ENCODE results near the gene DAGLB. TPM values are rescaled to one million over a fixed set of nuclear protein-coding genes. Genes with fewer than 3 reads are reported as not detected.
"Not testable (repeated sequence)": the region's sequence is repeated elsewhere in the genome, so short reads cannot be mapped to it uniquely, and the experiment has no call there.

DAGLB gene
- total RNA-seq, 2 experiments from 2014 or later, result 13.1 to 13.6 TPM

DNA sequence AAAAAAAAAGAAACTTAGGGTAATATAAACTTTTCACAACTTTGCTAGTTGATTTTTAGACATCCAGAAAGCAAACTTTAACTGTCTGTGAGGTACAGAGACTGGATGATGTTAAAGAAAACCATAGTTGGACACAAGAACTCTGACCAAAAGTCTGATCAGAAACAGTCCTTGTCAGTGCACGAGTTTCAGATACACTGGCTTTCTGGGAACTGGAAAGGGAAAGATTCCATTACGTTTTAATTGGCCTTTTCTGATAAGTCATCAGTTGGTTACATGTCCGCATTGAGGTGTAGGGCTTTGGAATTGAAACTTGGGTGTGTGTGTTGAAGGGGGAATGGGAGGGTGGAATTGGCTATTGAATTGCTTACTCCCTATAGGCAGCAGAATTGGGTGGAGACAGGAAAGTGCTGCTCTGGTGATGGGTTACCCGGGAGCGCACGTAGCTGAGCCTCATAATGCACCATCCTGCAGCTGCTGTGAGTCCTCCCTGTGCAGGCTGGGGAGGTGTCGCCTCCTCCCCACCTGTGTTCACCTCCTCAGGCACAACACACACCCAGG lies 59.9 kb downstream of the DAGLB start:
- H3K4me3 Mint-ChIP-seq, result no peak overlapping the region
- intact Hi-C loops (cut with micrococcal nuclease), result no loop called here
- H3K9me3 Mint-ChIP-seq, result no peaks in the 10 kb centered on the region
- peaks cover 55% of the 10 kb centered on the region for H3K4me1 Mint-ChIP-seq (ENCODE audit: low read depth)
- CTCF ChIA-PET, result no interaction called here
- H3K27me3 Mint-ChIP-seq (ENCODE audit: low read depth), result no peaks in the 10 kb centered on the region
- DNase-seq, result no peak
- peaks cover 24% of the 10 kb centered on the region for H3K36me3 Mint-ChIP-seq (ENCODE audit: low read depth)
- no peak overlapping the region for H3K27ac Mint-ChIP-seq

DNA sequence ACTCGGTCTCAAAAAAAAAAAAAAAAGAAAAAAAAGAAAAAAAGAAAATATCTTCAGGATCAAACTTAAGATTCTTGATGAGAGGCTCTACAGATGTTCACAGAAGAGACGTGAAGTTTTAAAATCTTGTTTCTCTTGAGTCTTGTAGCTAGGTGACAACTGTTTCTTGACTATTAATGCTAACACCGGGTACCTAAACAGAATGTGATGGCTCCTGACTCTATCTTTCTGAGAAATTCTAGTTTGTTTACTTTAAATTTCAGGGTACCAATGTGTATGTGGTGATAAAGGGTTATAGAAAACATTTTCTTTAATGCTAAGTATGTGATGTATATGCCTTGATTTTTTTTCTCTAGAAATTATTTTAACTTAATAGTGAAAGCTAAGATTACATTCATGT lies 61.0 kb downstream of the DAGLB start:
- Mint-ChIP-seq H3K27me3 (ENCODE audit: low read depth) (no peaks in the 10 kb centered on the region), H3K9me3 (no peaks in the 10 kb centered on the region), H3K4me1 (ENCODE audit: low read depth) (peaks cover 58% of the 10 kb centered on the region), H3K4me3 (no peak overlapping the region), H3K36me3 (ENCODE audit: low read depth) (peaks cover 23% of the 10 kb centered on the region), H3K27ac (no peak overlapping the region)
- intact Hi-C loops (cut with micrococcal nuclease), result no loop called here
- no peak for DNase-seq
- CTCF ChIA-PET, result no interaction called here

DNA sequence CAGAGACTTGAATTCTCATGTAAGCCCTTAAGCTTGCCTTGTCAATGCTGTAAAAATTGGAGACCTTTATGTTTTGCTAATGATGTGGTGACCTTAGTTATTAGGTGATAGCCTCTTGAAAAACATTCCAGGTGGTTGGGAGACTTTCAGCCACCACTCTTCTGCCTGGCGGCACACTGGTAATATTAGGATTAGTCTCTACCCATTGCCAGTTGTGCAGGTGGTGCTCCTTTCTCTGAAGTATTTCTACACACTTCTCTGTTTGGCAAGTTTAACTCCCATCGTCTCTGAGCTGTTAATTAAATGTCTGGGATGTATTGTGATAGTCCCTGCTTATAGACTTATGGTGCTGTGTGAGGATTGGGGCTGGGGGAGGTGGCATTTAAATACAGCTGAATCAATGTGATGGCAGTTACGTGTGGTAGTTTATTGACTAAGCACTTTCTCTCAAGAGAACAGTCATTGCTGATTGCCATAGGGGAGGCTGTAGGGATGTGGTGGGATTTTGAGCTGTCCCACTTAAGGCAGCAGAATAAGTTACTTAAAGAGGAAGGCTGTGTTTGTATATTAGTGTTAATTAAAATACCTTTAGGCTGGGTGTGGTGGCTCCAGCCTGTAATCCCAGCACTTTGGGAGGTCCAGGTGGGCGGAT lies 61.7 kb downstream of the DAGLB start:
- DNase-seq, result no peak
- H3K36me3 Mint-ChIP-seq (ENCODE audit: low read depth), result peaks cover 23% of the 10 kb centered on the region
- intact Hi-C loops (cut with micrococcal nuclease), result no loop called here
- peak overlapping the region; percentile 78 for H3K27ac Mint-ChIP-seq
- peaks cover 59% of the 10 kb centered on the region for H3K4me1 Mint-ChIP-seq (ENCODE audit: low read depth)
- no peaks in the 10 kb centered on the region for H3K27me3 Mint-ChIP-seq (ENCODE audit: low read depth)
- H3K4me3 Mint-ChIP-seq, result no peak overlapping the region
- H3K9me3 Mint-ChIP-seq, result no peaks in the 10 kb centered on the region
- CTCF ChIA-PET, result no interaction called here

DNA sequence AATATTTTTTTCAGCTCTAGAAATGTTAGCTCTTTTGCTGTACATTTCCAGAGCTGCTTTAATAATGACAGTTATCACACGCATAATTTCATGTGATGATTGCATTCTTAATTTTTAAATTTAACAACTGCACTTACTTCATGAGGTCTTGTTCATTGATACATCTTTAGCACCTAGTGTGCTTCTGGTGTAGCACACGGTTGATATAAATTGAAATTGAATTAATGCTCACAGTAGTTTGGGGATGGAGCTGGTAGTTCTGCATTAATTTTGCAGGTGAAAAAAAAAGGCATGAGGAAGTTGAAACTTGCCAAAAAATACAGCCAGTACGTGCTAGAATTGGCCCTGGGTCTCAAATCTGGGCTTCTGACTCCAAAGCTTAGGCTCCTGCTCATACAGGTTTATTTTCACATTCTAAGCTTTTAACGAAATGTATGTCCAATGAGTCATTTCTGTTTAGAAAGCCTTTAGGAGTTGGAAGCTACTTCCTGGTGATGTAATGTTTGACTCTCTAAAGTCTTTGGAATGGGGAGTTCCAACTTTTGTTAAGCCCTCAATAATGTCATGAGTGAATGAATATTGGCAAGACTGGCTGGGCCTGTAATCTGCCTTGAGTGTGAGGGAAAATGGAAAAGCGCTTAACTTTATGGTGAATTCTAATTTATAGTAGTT lies 62.5 kb downstream of the DAGLB start:
- no peak for DNase-seq
- Mint-ChIP-seq H3K4me1 (ENCODE audit: low read depth) (peaks cover 65% of the 10 kb centered on the region), H3K4me3 (no peak overlapping the region), H3K9me3 (no peaks in the 10 kb centered on the region), H3K36me3 (ENCODE audit: low read depth) (peaks cover 24% of the 10 kb centered on the region), H3K27ac (peak overlapping the region; percentile 78), H3K27me3 (ENCODE audit: low read depth) (no peaks in the 10 kb centered on the region)
- intact Hi-C loops (cut with micrococcal nuclease), result no loop called here
- CTCF ChIA-PET, result no interaction called here

DNA sequence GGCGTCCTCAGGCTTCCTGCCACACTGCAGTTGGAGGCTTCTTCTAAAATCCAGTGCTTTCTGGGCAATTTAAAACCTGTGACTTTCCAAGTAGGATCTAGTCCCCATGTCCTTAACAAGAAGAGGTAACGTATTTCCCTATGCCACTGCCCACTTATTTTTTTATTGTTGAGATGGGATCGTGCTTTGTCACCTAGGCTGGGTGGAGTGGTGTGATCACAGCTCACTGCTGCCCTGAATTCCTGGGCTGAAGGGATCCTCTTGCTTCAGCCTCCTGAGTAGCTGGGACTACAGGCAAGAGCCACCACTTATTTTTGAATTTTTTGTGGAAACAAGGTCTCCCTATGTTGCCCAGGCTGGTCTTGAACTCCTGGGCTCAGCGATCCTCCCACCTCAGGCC lies 63.4 kb downstream of the DAGLB start:
- no peaks in the 10 kb centered on the region for H3K9me3 Mint-ChIP-seq
- DNase-seq, result no peak
- peaks cover 22% of the 10 kb centered on the region for H3K36me3 Mint-ChIP-seq (ENCODE audit: low read depth)
- no peaks in the 10 kb centered on the region for H3K27me3 Mint-ChIP-seq (ENCODE audit: low read depth)
- CTCF ChIA-PET, result interaction anchor here (1.0 kb wide), 1 partner anchor 34 kb away, joined by 3 read pairs; no protein-coding TSS in a partner anchor
- intact Hi-C loops (cut with micrococcal nuclease), result no loop called here
- peak overlapping the region; percentile 62 for H3K27ac Mint-ChIP-seq
- no peak overlapping the region for H3K4me3 Mint-ChIP-seq
- peaks cover 71% of the 10 kb centered on the region for H3K4me1 Mint-ChIP-seq (ENCODE audit: low read depth)

DNA sequence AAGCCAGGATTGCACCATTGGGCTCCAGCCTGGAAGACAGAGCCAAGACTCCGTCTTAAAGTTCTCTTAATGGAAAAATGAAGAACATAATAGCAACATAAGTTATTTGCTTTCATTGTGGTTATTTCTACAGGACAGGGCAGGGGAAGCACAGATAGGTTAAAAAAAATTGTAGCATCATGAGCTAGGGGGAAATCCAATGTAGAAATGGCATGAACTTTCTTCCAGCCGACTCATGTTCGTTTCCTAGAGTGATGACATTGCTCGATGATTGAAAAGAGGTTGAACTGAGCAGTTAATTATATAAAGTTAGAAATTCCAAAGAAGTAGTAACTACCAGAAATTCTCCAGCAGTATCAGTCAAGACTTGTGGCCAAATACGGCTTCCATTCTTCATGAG lies 64.9 kb downstream of the DAGLB start:
- Mint-ChIP-seq H3K27ac (peak overlapping the region; percentile 66), H3K27me3 (ENCODE audit: low read depth) (no peaks in the 10 kb centered on the region), H3K4me1 (ENCODE audit: low read depth) (peaks cover 80% of the 10 kb centered on the region), H3K36me3 (ENCODE audit: low read depth) (peaks cover 20% of the 10 kb centered on the region), H3K4me3 (no peak overlapping the region), H3K9me3 (no peaks in the 10 kb centered on the region)
- CTCF ChIA-PET, result no interaction called here
- intact Hi-C loops (cut with micrococcal nuclease), result no loop called here
- DNase-seq, result no peak

DNA sequence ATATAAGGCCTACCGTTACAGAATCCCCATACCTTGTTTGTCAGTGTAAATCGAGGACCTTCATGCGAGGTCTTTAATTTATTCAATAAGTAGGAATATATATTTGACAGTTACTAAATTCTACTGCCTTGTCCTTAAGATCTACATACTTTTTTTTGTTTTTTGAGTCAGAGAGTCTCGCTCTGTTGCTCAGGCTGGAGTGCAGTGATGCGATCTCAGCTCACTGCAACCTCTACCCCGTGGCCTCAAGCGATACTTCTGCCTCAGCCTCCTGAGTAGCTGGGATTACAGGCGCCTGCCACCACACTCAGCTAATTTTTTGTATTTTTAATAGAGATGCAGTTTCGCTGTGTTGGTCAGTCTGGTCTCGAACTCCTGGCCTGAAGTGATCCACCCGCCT lies 65.9 kb downstream of the DAGLB start:
- intact Hi-C loops (cut with micrococcal nuclease); H3K4me3 Mint-ChIP-seq; H3K27me3 Mint-ChIP-seq (ENCODE audit: low read depth); H3K9me3 Mint-ChIP-seq; DNase-seq: not testable (repeated sequence)
- Mint-ChIP-seq H3K4me1 (ENCODE audit: low read depth) (peaks cover 84% of the 10 kb centered on the region), H3K27ac (peak overlapping the region; percentile 66), H3K36me3 (ENCODE audit: low read depth) (peaks cover 15% of the 10 kb centered on the region)
- CTCF ChIA-PET, result interaction anchor here (0.6 kb wide), 1 partner anchor 61 kb away, joined by 5 read pairs; no protein-coding TSS in a partner anchor

DNA sequence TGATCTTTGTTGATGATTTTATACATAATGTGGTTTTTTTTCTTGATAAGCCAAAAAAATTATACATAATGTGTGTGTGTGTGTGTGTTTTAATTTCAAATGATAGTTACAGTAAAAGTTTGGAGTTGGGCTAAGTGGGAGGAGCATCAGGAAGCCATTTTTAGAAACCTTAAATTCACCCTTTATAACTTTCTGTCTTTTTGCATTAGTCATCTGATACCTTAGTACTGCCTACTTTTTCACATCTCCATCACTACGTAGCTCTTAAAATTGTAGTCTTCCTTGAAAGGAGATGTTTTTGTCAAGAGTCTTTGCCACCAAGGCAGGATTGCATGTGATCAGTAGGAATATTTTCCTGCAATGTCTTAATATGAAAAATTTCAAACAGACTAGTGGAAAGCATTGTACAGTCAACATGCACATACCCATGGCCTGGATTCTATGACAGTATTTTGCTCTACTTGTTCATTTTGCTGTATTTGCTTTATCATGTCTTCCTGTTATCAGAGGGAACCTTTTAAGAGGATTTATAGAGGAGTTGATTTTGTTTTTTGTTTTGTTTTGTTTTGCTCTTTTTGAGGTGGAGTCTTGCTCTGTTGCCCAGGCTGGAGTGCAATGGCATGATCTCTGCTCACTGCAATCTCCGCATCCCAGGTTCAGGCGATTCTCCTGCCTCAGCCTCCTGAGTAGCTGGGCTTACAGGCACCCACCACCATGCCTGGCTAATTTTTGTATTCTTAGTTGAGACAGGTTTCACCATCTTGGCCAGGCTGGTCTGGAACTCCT lies 67.3 kb downstream of the DAGLB start:
- H3K9me3 Mint-ChIP-seq, result no peaks in the 10 kb centered on the region
- H3K4me3 Mint-ChIP-seq, result no peak overlapping the region
- H3K4me1 Mint-ChIP-seq (ENCODE audit: low read depth), result peaks cover 79% of the 10 kb centered on the region
- H3K27ac Mint-ChIP-seq, result peak overlapping the region; percentile 84
- H3K36me3 Mint-ChIP-seq (ENCODE audit: low read depth), result peaks cover 17% of the 10 kb centered on the region
- no peak for DNase-seq
- intact Hi-C loops (cut with micrococcal nuclease), result no loop called here
- no peaks in the 10 kb centered on the region for H3K27me3 Mint-ChIP-seq (ENCODE audit: low read depth)
- CTCF ChIA-PET, result interaction anchor here (0.6 to 0.8 kb wide), 2 partner anchors 11 to 31 kb away, joined by 3 to 4 read pairs; no protein-coding TSS in a partner anchor

DNA sequence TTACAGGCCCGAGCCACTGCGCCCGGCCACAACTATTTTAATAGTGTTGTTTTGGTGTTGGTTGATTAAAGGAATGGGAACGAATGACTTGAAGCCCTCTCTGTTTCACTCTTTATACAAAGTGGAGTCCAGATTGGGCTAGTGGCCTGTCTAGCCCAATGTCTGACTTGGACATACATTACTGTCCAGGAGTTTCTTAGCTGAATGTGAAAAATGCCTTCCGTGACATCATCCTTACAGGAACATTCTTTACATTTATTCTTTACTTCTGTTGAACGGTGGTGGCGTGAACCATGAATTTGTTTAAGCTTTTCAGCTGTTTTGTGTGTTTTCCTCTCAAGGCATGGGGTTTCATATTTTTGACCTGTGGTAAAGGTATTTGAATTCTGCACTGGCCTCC lies 67.9 kb downstream of the DAGLB start:
- H3K36me3 Mint-ChIP-seq (ENCODE audit: low read depth), result peaks cover 18% of the 10 kb centered on the region
- H3K27ac Mint-ChIP-seq, result peak overlapping the region; percentile 84
- intact Hi-C loops (cut with micrococcal nuclease), result no loop called here
- peaks cover 74% of the 10 kb centered on the region for H3K4me1 Mint-ChIP-seq (ENCODE audit: low read depth)
- DNase-seq, result no peak
- H3K9me3 Mint-ChIP-seq, result no peaks in the 10 kb centered on the region
- no peak overlapping the region for H3K4me3 Mint-ChIP-seq
- H3K27me3 Mint-ChIP-seq (ENCODE audit: low read depth), result no peaks in the 10 kb centered on the region
- CTCF ChIA-PET, result interaction anchor here (0.6 to 0.8 kb wide), 2 partner anchors 11 to 43 kb away, joined by 3 read pairs; no protein-coding TSS in a partner anchor

DNA sequence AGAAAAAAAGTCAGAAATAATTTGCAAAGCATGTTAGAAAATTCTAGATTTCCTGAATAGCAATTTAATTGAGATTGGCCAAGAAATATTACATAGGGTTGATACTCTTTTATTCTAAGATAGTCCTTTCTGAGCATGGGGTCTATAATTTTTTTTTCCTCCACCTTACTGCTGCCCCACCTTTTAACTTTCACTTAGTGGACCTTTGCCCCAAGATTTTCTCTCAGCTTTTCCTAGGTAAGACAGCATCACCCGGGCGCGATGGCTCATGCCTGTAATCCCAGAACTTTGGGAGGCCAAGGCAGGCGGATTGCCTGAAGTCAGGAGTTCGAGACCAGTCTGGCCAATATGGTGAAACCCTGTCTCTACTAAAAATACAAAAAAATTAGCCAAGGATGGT lies 69.2 kb downstream of the DAGLB start:
- Mint-ChIP-seq H3K36me3 (ENCODE audit: low read depth) (peaks cover 20% of the 10 kb centered on the region), H3K4me1 (ENCODE audit: low read depth) (peaks cover 65% of the 10 kb centered on the region)
- DNase-seq; H3K27me3 Mint-ChIP-seq (ENCODE audit: low read depth); H3K9me3 Mint-ChIP-seq; CTCF ChIA-PET; H3K4me3 Mint-ChIP-seq; intact Hi-C loops (cut with micrococcal nuclease); H3K27ac Mint-ChIP-seq: not testable (repeated sequence)

DNA sequence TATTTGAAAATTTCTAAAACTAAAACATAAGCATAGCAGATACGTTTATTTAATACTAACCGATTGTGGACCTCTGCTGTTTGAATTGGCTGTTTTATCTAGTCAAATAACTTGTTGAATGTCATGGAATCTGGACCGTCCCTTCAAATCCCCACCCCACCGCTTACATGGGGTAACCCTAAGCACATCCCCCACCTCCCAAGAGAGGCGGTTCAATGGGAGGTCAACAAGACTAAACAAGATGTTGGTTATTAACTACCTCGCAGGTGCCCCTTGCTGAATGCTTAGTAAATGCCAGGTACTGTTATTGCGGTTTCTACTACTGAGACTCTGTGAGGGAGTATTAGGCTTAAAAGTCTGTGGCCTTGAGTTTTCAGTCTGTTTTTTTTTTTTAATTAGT lies 70.9 kb downstream of the DAGLB start:
- peaks cover 18% of the 10 kb centered on the region for H3K36me3 Mint-ChIP-seq (ENCODE audit: low read depth)
- H3K9me3 Mint-ChIP-seq, result no peaks in the 10 kb centered on the region

DNA sequence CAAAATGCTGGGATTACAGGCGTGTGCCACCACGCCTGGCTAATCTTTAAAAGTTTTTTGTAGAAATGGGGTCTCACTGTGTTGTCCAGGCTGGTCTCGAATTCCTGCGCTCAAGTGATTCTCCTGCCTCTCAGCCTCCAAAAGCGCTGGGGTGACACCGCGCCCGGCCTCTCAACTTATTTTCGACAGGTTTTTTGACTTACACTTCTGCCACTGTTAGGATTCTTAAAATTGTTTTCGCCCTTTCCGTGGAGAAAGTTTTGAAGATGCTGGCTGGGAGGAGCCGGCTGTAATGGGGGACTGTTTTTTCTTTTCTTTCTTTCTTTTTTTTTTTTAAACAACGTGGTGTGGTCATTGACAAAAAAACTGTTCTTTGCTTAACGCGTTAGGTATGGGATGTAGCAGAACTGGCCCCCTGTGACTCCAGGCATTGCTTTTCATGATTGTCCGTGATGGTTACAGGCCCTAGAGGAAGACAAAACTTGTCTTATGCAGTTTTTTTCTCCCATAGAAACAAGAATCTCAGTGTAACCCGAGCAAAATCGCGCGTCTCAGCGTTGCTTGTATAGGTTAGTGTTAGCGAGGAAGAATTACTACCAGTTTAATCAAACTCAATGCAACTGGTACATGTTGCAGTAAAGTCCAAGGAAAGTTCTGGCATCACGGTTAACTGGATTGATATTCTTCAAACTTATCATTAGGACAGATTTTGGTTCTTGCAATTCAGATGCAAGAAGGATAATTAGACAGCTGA lies 72.2 kb downstream of the DAGLB start:
- intact Hi-C loops (cut with micrococcal nuclease), result no loop called here
- Mint-ChIP-seq H3K36me3 (ENCODE audit: low read depth) (peaks cover 17% of the 10 kb centered on the region), H3K27me3 (ENCODE audit: low read depth) (no peaks in the 10 kb centered on the region), H3K4me3 (peak overlapping the region; percentile 92), H3K4me1 (ENCODE audit: low read depth) (peaks cover 36% of the 10 kb centered on the region), H3K27ac (peak overlapping the region; percentile 89), H3K9me3 (no peaks in the 10 kb centered on the region)
- peak; percentile 20 for DNase-seq
- CTCF ChIA-PET, result no interaction called here

More for the DNA sequence above, 70.9 kb downstream of the DAGLB start:
- intact Hi-C loops (cut with micrococcal nuclease), result no loop called here
- H3K27ac Mint-ChIP-seq, result no peak overlapping the region
- H3K4me1 Mint-ChIP-seq (ENCODE audit: low read depth), result peaks cover 49% of the 10 kb centered on the region
- no peaks in the 10 kb centered on the region for H3K27me3 Mint-ChIP-seq (ENCODE audit: low read depth)
- peak overlapping the region; percentile 13 for H3K4me3 Mint-ChIP-seq
- no peak for DNase-seq
- CTCF ChIA-PET, result no interaction called here
